PC-9 (cell line): ENCODE data around the gene PRUNE2.

Experiments used
- CTCF ChIP-seq: fragments of 200-600 bp; sonication (generic); conservative IDR thresholded peaks from 2 replicates; pipeline ENCODE4 v1.6.1; 2017; ENCODE audit warnings: mixed run types, antibody characterized with exemption, mild to moderate bottlenecking, moderate library complexity
- EZH2 ChIP-seq: fragments of 200-600 bp; sonication (generic); IDR thresholded peaks from 2 replicates; pipeline ENCODE4 v1.8.0; 2017; ENCODE audit warnings: antibody characterized with exemption, low read depth

GRCh38 chr9:76591256-76591950 is 314.5 kb downstream of the PRUNE2 start:
- no peak for TF ChIP-seq CTCF
- no peak for TF ChIP-seq EZH2
